Activated effector memory CD4-positive, alpha-beta T cell treated with Interleukin-2 at 50 U/mL for 16 hours (primary cell): ENCODE measurements around the gene PDE6C.
"Not testable (repeated sequence)": the region's sequence is repeated elsewhere in the genome, so short reads cannot be mapped to it uniquely, and the experiment has no call there.

ENCODE experiments used
- DNase-seq: peaks from one replicate; pipeline ENCODE4 v3.0.0-alpha.2; 2020

Gene PDE6C

GRCh38 chr10:93652857-93653256 is 40.5 kb downstream of the PDE6C start:
- DNase-seq: no peak

- DNase-seq: no peak
Observed at GRCh38 chr10:93654201-93654600, 41.9 kb downstream of the PDE6C start.

- DNase-seq: no peak
Observed at GRCh38 chr10:93656155-93656554, 43.8 kb downstream of the PDE6C start.

GRCh38 chr10:93657757-93658156 is 45.4 kb downstream of the PDE6C start:
- no peak for DNase-seq

GRCh38 chr10:93666030-93666429 is 53.7 kb downstream of the PDE6C start:
- no peak for DNase-seq

- no peak for DNase-seq
Observed at GRCh38 chr10:93667795-93668194, 55.5 kb downstream of the PDE6C start.

GRCh38 chr10:93670372-93670771 is 58.0 kb downstream of the PDE6C start:
- no peak for DNase-seq

- no peak for DNase-seq
Observed at GRCh38 chr10:93671042-93671441, 58.7 kb downstream of the PDE6C start.

GRCh38 chr10:93672022-93672678 is 59.8 kb downstream of the PDE6C start:
- DNase-seq: no peak

GRCh38 chr10:93672890-93673289 is 60.6 kb downstream of the PDE6C start:
- DNase-seq: no peak

GRCh38 chr10:93673791-93674190 is 61.5 kb downstream of the PDE6C start:
- DNase-seq: no peak

- DNase-seq: no peak
Observed at GRCh38 chr10:93678386-93678785, 66.0 kb downstream of the PDE6C start.

- DNase-seq: no peak
Observed at GRCh38 chr10:93678805-93679587, 66.7 kb downstream of the PDE6C start.

- DNase-seq: no peak
Observed at GRCh38 chr10:93680412-93681047, 68.2 kb downstream of the PDE6C start.

- no peak for DNase-seq
Observed at GRCh38 chr10:93687737-93688136, 75.4 kb downstream of the PDE6C start.

- DNase-seq: no peak
Observed at GRCh38 chr10:93695740-93696139, 83.4 kb downstream of the PDE6C start.

- DNase-seq: not testable (repeated sequence)
Observed at GRCh38 chr10:93696582-93696981, 84.2 kb downstream of the PDE6C start.

GRCh38 chr10:93697207-93697606 is 84.9 kb downstream of the PDE6C start:
- DNase-seq: no peak

GRCh38 chr10:93701866-93702209 is 89.5 kb downstream of the PDE6C start:
- DNase-seq: no peak

GRCh38 chr10:93702210-93703001 is 90.1 kb downstream of the PDE6C start, which contains the start of gene FRA10AC1:
FRA10AC1 (minus strand) TSS chr10:93702592; CDS start chr10:93700106, 2,486 bp downstream.
- peak; percentile 79 for DNase-seq

GRCh38 chr10:93703066-93703465 is 90.7 kb downstream of the PDE6C start:
- no peak for DNase-seq

GRCh38 chr10:93703841-93704240 is 91.5 kb downstream of the PDE6C start:
- no peak for DNase-seq

- DNase-seq: no peak
Observed at GRCh38 chr10:93704451-93704850, 92.1 kb downstream of the PDE6C start.
